Colonic mucosa (tissue), 4 donors: ENCODE measurements around the gene PKDCC. TPM values are rescaled to one million over a fixed set of nuclear protein-coding genes. Genes with fewer than 3 reads are reported as not detected.

ENCODE experiments used
- DNase-seq: peaks from one replicate; pipeline ENCODE4 v3.0.0-alpha.2; 2020
- H3K27ac ChIP-seq: fragments of 200-600 bp; one replicate; pipeline ENCODE4 v1.8.0; 2021
- H3K27me3 ChIP-seq: fragments of 200-600 bp; one replicate; pipeline ENCODE4 v1.8.0; 2021
- H3K36me3 ChIP-seq: fragments of 200-600 bp; one replicate; pipeline ENCODE4 v1.8.0; 2021
- H3K4me1 ChIP-seq: fragments of 200-600 bp; one replicate; pipeline ENCODE4 v1.8.0; 2021; ENCODE audit warnings: mild to moderate bottlenecking
- H3K4me3 ChIP-seq: fragments of 200-600 bp; one replicate; pipeline ENCODE4 v1.8.0; 2021
- H3K9ac ChIP-seq, 2 donors: one replicate each; pipeline ENCODE4 v1.7.0; 2013; ENCODE audit warnings: control low read depth in 2 of 2, low read depth in 2 of 2, low read length in 2 of 2
- H3K9me3 ChIP-seq: fragments of 200-600 bp; one replicate; pipeline ENCODE4 v1.8.0; 2021
- CTCF ChIP-seq: fragments of 200-600 bp; IDR thresholded peaks from one replicate; pipeline ENCODE4 v1.8.0; 2022; ENCODE audit warnings: antibody characterized with exemption, mild to moderate bottlenecking
- intact Hi-C: fragments of 100-400 bp; cut with DNase I; formaldehyde crosslinking; loops from one replicate; pipeline ENCODE4 v1.14.1; 2022
- total RNA-seq, 2 donors: library from RNA; stranded (reverse); fragmentation: NEBNext Ultra II Directional in 1 of 2; extraction: Animal tissue kit (Norgen Biotek cat#: 25700) in 1 of 2; gene quantifications; one replicate each; pipeline ENCODE4 v1.2.1, GENCODE V29; 2021
- donor health status: healthy.
- donor health status: DM: no; HTN: no; CAD: no.
- donor health status: DM: no; HTN: no; CAD: no.

PKDCC gene
- total RNA-seq, 2 donors from 2014 or later: 61.3 to 125 TPM

- Histone ChIP-seq H3K27ac (peak overlapping the region; percentile 83), H3K9ac (peak overlapping the region in 1 of 2 donors; percentile 83), H3K36me3 (peaks cover 5% of the 10 kb centered on the region), H3K4me1 (peaks cover 35% of the 10 kb centered on the region), H3K4me3 (no peak overlapping the region), H3K27me3 (no peaks in the 10 kb centered on the region), H3K9me3 (no peaks in the 10 kb centered on the region)
- DNase-seq: peak; percentile 93
- intact Hi-C loops: no loop called here
- no peak for TF ChIP-seq CTCF
These were observed 8.0 kb downstream of the PKDCC start for GRCh38 chr2:42055573-42056514.

- H3K27me3 ChIP-seq: no peaks in the 10 kb centered on the region
- peaks cover 5% of the 10 kb centered on the region for H3K36me3 ChIP-seq
- no peak for TF ChIP-seq CTCF
- H3K9ac ChIP-seq: peak overlapping the region; percentile 3 to 83
- DNase-seq: no peak
- peak overlapping the region; percentile 83 for H3K27ac ChIP-seq
- intact Hi-C loops: no loop called here
- H3K4me3 ChIP-seq: no peak overlapping the region
- no peaks in the 10 kb centered on the region for H3K9me3 ChIP-seq
- peaks cover 35% of the 10 kb centered on the region for H3K4me1 ChIP-seq
These were observed 9.5 kb downstream of the PKDCC start for GRCh38 chr2:42057159-42057901.

- no peaks in the 10 kb centered on the region for H3K9me3 ChIP-seq
- no peak overlapping the region for H3K4me3 ChIP-seq
- peak overlapping the region in 1 of 2 donors; percentile 83 for H3K9ac ChIP-seq
- intact Hi-C loops: no loop called here
- no peak for DNase-seq
- H3K27me3 ChIP-seq: no peaks in the 10 kb centered on the region
- peaks cover 32% of the 10 kb centered on the region for H3K4me1 ChIP-seq
- TF ChIP-seq CTCF: no peak
- peak overlapping the region; percentile 83 for H3K27ac ChIP-seq
- H3K36me3 ChIP-seq: peaks cover 5% of the 10 kb centered on the region
These were observed 10.2 kb downstream of the PKDCC start for GRCh38 chr2:42057902-42058450.

- intact Hi-C loops: no loop called here
- H3K27me3 ChIP-seq: no peaks in the 10 kb centered on the region
- H3K9me3 ChIP-seq: no peaks in the 10 kb centered on the region
- peaks cover 21% of the 10 kb centered on the region for H3K4me1 ChIP-seq
- DNase-seq: no peak
- no peak overlapping the region for H3K4me3 ChIP-seq
- H3K36me3 ChIP-seq: peaks cover 5% of the 10 kb centered on the region
- peak overlapping the region in 1 of 2 donors; percentile 29 for H3K9ac ChIP-seq
- no peak for TF ChIP-seq CTCF
- H3K27ac ChIP-seq: peak overlapping the region; percentile 65
These were observed 11.6 kb downstream of the PKDCC start for GRCh38 chr2:42059261-42059898.

- Histone ChIP-seq H3K9me3 (no peaks in the 10 kb centered on the region), H3K4me3 (no peak overlapping the region), H3K9ac (peak overlapping the region in 1 of 2 donors; percentile 29), H3K27ac (peak overlapping the region; percentile 65), H3K27me3 (no peaks in the 10 kb centered on the region), H3K4me1 (peaks cover 21% of the 10 kb centered on the region), H3K36me3 (peaks cover 5% of the 10 kb centered on the region)
- no peak for TF ChIP-seq CTCF
- DNase-seq: no peak
- intact Hi-C loops: no loop called here
These were observed 12.2 kb downstream of the PKDCC start for GRCh38 chr2:42060028-42060427.
